ENCODE data around the gene SYT9. TPM values are rescaled to one million over a fixed set of nuclear protein-coding genes. Genes with fewer than 3 reads are reported as not detected.

Gene SYT9
- total and polyA plus RNA-seq, 2 of the 8 experiments (the other 6 are each of a cell fraction or from before 2014, with no cell fraction given): 1.5 to 2.9 TPM

DNA sequence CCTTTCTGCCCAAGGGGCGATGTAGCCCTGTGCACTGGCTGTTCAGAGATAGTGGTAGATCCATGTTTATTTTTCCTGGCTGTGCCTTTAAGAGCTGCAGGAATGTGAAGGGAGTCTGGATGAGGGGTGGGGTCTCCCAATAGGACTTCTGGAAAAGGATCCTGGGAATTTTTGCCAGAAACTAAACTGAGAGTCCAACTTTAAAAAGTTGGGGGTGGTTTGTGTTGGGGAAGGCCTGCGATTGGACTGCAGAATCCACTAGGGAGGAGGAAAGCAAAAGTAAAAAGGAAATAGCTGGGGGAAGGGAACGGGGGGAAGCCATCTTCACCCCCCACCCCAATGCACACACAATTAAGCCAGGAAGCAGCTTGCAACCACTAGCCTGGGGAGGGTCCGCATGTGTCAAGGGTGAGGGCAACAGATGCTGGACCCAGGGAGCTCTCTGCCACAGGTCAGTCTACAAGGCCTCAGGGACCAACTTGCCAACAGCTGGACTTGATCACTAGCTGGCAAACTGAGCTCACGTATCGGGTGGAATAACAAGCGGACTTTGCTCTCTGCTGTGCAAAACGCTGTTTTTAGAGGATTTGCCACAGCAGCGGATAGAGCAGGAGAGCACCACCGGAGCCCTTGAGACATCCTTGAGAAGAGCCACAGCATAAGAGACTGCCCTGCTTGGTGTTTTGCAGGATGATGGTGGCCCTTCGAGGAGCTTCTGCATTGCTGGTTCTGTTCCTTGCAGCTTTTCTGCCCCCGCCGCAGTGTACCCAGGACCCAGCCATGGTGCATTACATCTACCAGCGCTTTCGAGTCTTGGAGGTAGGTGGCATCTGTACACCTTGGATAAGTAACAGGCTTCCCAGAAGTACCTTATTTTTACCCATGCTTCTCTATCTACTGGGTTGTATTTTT is 233.7 kb downstream of the SYT9 start, which contains the start of gene OLFML1 (continued):
- TF ChIP-seq RNF2 (IDR thresholded peaks at IDR 0.05; ENCODE audit: borderline replicate concordance, low read depth, low read length, missing control alignments, poor library complexity, severe bottlenecking) (no peak), MAX (IDR thresholded peaks at IDR 0.05) (no peak), PHF8 (conservative IDR thresholded peaks at IDR 0.05; ENCODE audit: low read depth, low read length) (no peak), EZH2 (IDR thresholded peaks at IDR 0.05; ENCODE audit: low read depth, low read length, severe bottlenecking) (no peak)

Measured in H1 (cell line).